HFF-Myc (cell line): Measurements from ENCODE around the gene FHL1.

Experiments
- DNase-seq: peaks from one replicate; pipeline ENCODE4 v3.0.0-alpha.2; 2011; ENCODE audit warnings: low read depth; ENCODE audit errors: extremely low read depth
- H3K4me3 ChIP-seq: replicated peaks from 2 replicates; pipeline ENCODE4 v1.5.1; 2011; ENCODE audit warnings: low read depth, mild to moderate bottlenecking, control low read depth, low read length
- CTCF ChIP-seq: IDR thresholded peaks from 2 replicates; pipeline ENCODE4 v1.5.1; 2012; ENCODE audit warnings: mild to moderate bottlenecking, low read depth, low read length, control low read depth; ENCODE audit errors: missing control alignments

The FHL1 gene

GRCh38 chrX:136128743-136129142 is 18.6 kb upstream of the FHL1 start:
- no peak for DNase-seq
- TF ChIP-seq CTCF: no peak
- H3K4me3 ChIP-seq: no peak overlapping the region

GRCh38 chrX:136130931-136131833 is 16.2 kb upstream of the FHL1 start:
- H3K4me3 ChIP-seq: no peak overlapping the region
- peak; percentile 17 for DNase-seq
- TF ChIP-seq CTCF: no peak

- no peak overlapping the region for H3K4me3 ChIP-seq
- DNase-seq: no peak
- TF ChIP-seq CTCF: no peak
Measured at GRCh38 chrX:136138939-136139338, 8.4 kb upstream of the FHL1 start.

GRCh38 chrX:136141569-136141968 is 5.8 kb upstream of the FHL1 start:
- DNase-seq: no peak
- TF ChIP-seq CTCF: no peak
- H3K4me3 ChIP-seq: no peak overlapping the region

GRCh38 chrX:136142592-136142991 is 4.7 kb upstream of the FHL1 start:
- DNase-seq: no peak
- no peak overlapping the region for H3K4me3 ChIP-seq
- no peak for TF ChIP-seq CTCF

GRCh38 chrX:136143711-136144110 is 3.6 kb upstream of the FHL1 start:
- H3K4me3 ChIP-seq: no peak overlapping the region
- TF ChIP-seq CTCF: no peak
- no peak for DNase-seq
